Endodermal cell (in vitro differentiated cells): ENCODE data around the gene SLC34A3. TPM values are rescaled to one million over a fixed set of nuclear protein-coding genes. Genes with fewer than 3 reads are reported as not detected.
A peak's percentile ranks its signal among the peaks of the same experiment; 100 is the strongest.
"Not testable (repeated sequence)": the region's sequence is repeated elsewhere in the genome, so short reads cannot be mapped to it uniquely, and the experiment has no call there.

Source experiments
- DNase-seq: peaks from one replicate; pipeline ENCODE4 v3.0.0-alpha.2; 2017
- H3K27ac ChIP-seq: 2 replicates; pipeline ENCODE4 v1.5.1; 2013; ENCODE audit warnings: mild to moderate bottlenecking, low read depth, low read length, moderate library complexity
- H3K27me3 ChIP-seq: 2 replicates; pipeline ENCODE4 v1.6.1; 2013; ENCODE audit warnings: mild to moderate bottlenecking, low read length, moderate library complexity; ENCODE audit not compliant: insufficient read depth, control insufficient read depth, poor library complexity, severe bottlenecking
- H3K36me3 ChIP-seq: 2 replicates; pipeline ENCODE4 v1.7.0; 2013; ENCODE audit warnings: mild to moderate bottlenecking, low read length, moderate library complexity; ENCODE audit not compliant: control insufficient read depth, insufficient read depth
- H3K4me1 ChIP-seq: one replicate; pipeline ENCODE4 v1.7.0; 2013; ENCODE audit warnings: low read length; ENCODE audit not compliant: control insufficient read depth, insufficient read depth
- H3K4me3 ChIP-seq: 2 replicates; pipeline ENCODE4 v1.5.1; 2013; ENCODE audit warnings: mild to moderate bottlenecking, low read length, moderate library complexity
- H3K9ac ChIP-seq: 2 replicates; pipeline ENCODE4 v1.6.1; 2013; ENCODE audit warnings: mild to moderate bottlenecking, low read length, moderate library complexity; ENCODE audit not compliant: poor library complexity, severe bottlenecking; ENCODE audit errors: extremely low read depth
- H3K9me3 ChIP-seq: 2 replicates; pipeline ENCODE4 v1.6.1; 2013; ENCODE audit warnings: mild to moderate bottlenecking, low read length, moderate library complexity; ENCODE audit not compliant: control insufficient read depth
- H3K27ac Mint-ChIP-seq: 2 replicates; pipeline ENCODE4 v1.8.0; 2020; ENCODE audit warnings: mixed read lengths
- H3K27me3 Mint-ChIP-seq: 2 replicates; pipeline ENCODE4 v1.8.0; 2021; ENCODE audit warnings: mild to moderate bottlenecking, mixed read lengths; ENCODE audit not compliant: insufficient read depth
- H3K36me3 Mint-ChIP-seq: 2 replicates; pipeline ENCODE4 v1.8.0; 2020; ENCODE audit warnings: low read depth, mixed read lengths
- H3K4me1 Mint-ChIP-seq: 2 replicates; pipeline ENCODE4 v1.8.0; 2020; ENCODE audit warnings: mixed read lengths
- H3K4me3 Mint-ChIP-seq: 2 replicates; pipeline ENCODE4 v1.8.0; 2020; ENCODE audit warnings: mild to moderate bottlenecking, moderate library complexity, mixed read lengths
- H3K9me3 Mint-ChIP-seq: 2 replicates; pipeline ENCODE4 v1.8.0; 2020; ENCODE audit warnings: mild to moderate bottlenecking, mixed read lengths
- WGBS, 2 experiments: methylation state at CpG; one replicate each; pipeline versions ENCODE4 v1.1.5 to v1.1.7; 2013; ENCODE audit warnings: missing lambda C conversion rate in 2 of 2, mixed read lengths in 1 of 2; ENCODE audit not compliant: insufficient coverage in 1 of 2, insufficient read length in 1 of 2; 5-methylcytosine and 5-hydroxymethylcytosine counted together
- total RNA-seq, 2 donors: library from RNA; stranded (reverse); fragmentation: NEBNext Ultra II Directional in 1 of 2; extraction: Animal tissue kit (Norgen Biotek cat#: 25700) in 1 of 2; gene quantifications; 2 replicates in 1 of 2; 3 replicates in 1 of 2; pipeline ENCODE4 v1.2.1, GENCODE V29; 2021
- TF ChIP-seq, protein P1 (sequence below): fragments of 200-600 bp; sonication (generic); conservative IDR thresholded peaks from 2 replicates; pipeline ENCODE4 v1.5.0; 2021; ENCODE audit warnings: antibody characterized with exemption, mild to moderate bottlenecking

SLC34A3 gene
- total RNA-seq, 2 donors from 2014 or later = 0.15 TPM; not detected in 1

DNA sequence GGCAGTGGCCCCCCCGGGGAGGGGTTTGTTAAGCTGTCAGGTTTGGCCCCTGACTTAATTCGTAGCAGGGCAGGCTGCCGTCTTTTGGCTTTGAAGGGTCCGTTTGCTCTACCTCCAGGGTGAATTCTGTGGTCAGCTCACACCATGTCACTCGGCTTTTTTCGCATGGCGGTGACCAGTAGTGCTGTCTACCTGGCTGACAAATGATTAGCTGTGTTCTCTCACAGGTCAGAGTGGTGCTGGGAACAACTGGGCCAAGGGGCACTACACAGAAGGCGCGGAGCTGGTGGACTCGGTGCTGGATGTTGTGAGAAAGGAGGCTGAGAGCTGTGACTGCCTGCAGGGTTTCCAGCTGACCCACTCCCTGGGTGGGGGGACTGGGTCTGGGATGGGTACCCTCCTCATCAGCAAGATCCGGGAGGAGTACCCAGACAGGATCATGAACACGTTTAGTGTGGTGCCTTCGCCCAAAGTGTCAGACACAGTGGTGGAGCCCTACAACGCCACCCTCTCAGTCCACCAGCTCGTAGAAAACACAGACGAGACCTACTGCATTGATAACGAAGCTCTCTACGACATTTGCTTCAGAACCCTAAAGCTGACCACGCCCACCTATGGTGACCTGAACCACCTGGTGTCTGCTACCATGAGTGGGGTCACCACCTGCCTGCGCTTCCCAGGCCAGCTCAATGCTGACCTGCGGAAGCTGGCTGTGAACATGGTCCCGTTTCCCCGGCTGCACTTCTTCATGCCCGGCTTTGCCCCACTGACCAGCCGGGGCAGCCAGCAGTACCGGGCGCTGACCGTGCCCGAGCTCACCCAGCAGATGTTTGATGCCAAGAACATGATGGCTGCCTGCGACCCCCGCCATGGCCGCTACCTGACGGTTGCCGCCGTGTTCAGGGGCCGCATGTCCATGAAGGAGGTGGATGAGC lies 11.8 kb downstream of the SLC34A3 start:
- Histone ChIP-seq H3K27me3 (no peaks in the 10 kb centered on the region), H3K36me3 (peaks cover 27% of the 10 kb centered on the region), H3K9me3 (no peaks in the 10 kb centered on the region), H3K4me3 (peak overlapping the region; percentile 92), H3K4me1 (peaks cover 25% of the 10 kb centered on the region), H3K27ac (no peak overlapping the region), H3K9ac (peak overlapping the region; percentile 92)
- Mint-ChIP-seq H3K4me3 (peak overlapping the region; percentile 85), H3K4me1 (peaks cover 43% of the 10 kb centered on the region), H3K36me3 (peaks cover 19% of the 10 kb centered on the region), H3K27ac (peak overlapping the region; percentile 85), H3K27me3 (peaks cover under 1% of the 10 kb centered on the region), H3K9me3 (no peaks in the 10 kb centered on the region)
- WGBS, 2 experiments = 84 to 85% methylated on average over 33 to 36 of the region's 36 CpGs
- TF ChIP-seq, protein P1, sequence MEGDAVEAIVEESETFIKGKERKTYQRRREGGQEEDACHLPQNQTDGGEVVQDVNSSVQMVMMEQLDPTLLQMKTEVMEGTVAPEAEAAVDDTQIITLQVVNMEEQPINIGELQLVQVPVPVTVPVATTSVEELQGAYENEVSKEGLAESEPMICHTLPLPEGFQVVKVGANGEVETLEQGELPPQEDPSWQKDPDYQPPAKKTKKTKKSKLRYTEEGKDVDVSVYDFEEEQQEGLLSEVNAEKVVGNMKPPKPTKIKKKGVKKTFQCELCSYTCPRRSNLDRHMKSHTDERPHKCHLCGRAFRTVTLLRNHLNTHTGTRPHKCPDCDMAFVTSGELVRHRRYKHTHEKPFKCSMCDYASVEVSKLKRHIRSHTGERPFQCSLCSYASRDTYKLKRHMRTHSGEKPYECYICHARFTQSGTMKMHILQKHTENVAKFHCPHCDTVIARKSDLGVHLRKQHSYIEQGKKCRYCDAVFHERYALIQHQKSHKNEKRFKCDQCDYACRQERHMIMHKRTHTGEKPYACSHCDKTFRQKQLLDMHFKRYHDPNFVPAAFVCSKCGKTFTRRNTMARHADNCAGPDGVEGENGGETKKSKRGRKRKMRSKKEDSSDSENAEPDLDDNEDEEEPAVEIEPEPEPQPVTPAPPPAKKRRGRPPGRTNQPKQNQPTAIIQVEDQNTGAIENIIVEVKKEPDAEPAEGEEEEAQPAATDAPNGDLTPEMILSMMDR = no peak
- DNase-seq = no peak

- H3K36me3 ChIP-seq = peaks cover 27% of the 10 kb centered on the region
- H3K9ac ChIP-seq = peak overlapping the region; percentile 92
- WGBS, 2 experiments = 91 to 99% methylated on average over 11 to 17 of the region's 18 CpGs
- H3K4me1 Mint-ChIP-seq = peaks cover 39% of the 10 kb centered on the region
- not testable (repeated sequence) for H3K27ac ChIP-seq, H3K27ac Mint-ChIP-seq, DNase-seq, H3K27me3 Mint-ChIP-seq, H3K9me3 Mint-ChIP-seq, H3K9me3 ChIP-seq, H3K27me3 ChIP-seq
- peak overlapping the region; percentile 85 for H3K4me3 Mint-ChIP-seq
- H3K4me1 ChIP-seq = peaks cover 21% of the 10 kb centered on the region
- peak overlapping the region; percentile 92 for H3K4me3 ChIP-seq
- H3K36me3 Mint-ChIP-seq = peaks cover 19% of the 10 kb centered on the region
Observed at GRCh38 chr9:137243266-137243625, 12.5 kb downstream of the SLC34A3 start.

GRCh38 chr9:137243626-137244485 lies 13.2 kb downstream of the SLC34A3 start:
- H3K4me3 ChIP-seq = peak overlapping the region; percentile 92
- peak overlapping the region; percentile 8 for H3K9ac ChIP-seq
- H3K27me3 ChIP-seq = no peaks in the 10 kb centered on the region
- 65 to 88% methylated on average over 6 to 15 of the region's 15 CpGs for WGBS, 2 experiments
- TF ChIP-seq, protein P1 = peak; percentile 14
- DNase-seq = peak; percentile 90
- peaks cover 24% of the 10 kb centered on the region for H3K36me3 ChIP-seq
- H3K27ac ChIP-seq = no peak overlapping the region
- peaks cover 17% of the 10 kb centered on the region for H3K4me1 ChIP-seq
- Mint-ChIP-seq H3K36me3 (peaks cover 19% of the 10 kb centered on the region), H3K4me3 (peak overlapping the region; percentile 85), H3K27ac (peak overlapping the region; percentile 70), H3K4me1 (peaks cover 38% of the 10 kb centered on the region), H3K27me3 (peaks cover 2% of the 10 kb centered on the region), H3K9me3 (no peaks in the 10 kb centered on the region)
- H3K9me3 ChIP-seq = no peaks in the 10 kb centered on the region
